GM19238 (cell line): Measurements from ENCODE around the gene RTN4.
"Not testable (repeated sequence)": the region's sequence is repeated elsewhere in the genome, so short reads cannot be mapped to it uniquely, and the experiment has no call there.

Experiments used
- DNase-seq: peaks from one replicate; pipeline ENCODE4 v3.0.0; 2011; ENCODE audit warnings: low spot score; ENCODE audit not compliant: insufficient read length

The RTN4 gene

GRCh38 chr2:55050100-55050994, at the start of gene RTN4:
Gene RTN4 (minus strand): TSS chr2:55050451. CDS start chr2:55050300, 151 bp downstream.
- peak; percentile 84 for DNase-seq

- DNase-seq = no peak
Measured at GRCh38 chr2:55099493-55099877, 49.2 kb upstream of the RTN4 start.

DNA sequence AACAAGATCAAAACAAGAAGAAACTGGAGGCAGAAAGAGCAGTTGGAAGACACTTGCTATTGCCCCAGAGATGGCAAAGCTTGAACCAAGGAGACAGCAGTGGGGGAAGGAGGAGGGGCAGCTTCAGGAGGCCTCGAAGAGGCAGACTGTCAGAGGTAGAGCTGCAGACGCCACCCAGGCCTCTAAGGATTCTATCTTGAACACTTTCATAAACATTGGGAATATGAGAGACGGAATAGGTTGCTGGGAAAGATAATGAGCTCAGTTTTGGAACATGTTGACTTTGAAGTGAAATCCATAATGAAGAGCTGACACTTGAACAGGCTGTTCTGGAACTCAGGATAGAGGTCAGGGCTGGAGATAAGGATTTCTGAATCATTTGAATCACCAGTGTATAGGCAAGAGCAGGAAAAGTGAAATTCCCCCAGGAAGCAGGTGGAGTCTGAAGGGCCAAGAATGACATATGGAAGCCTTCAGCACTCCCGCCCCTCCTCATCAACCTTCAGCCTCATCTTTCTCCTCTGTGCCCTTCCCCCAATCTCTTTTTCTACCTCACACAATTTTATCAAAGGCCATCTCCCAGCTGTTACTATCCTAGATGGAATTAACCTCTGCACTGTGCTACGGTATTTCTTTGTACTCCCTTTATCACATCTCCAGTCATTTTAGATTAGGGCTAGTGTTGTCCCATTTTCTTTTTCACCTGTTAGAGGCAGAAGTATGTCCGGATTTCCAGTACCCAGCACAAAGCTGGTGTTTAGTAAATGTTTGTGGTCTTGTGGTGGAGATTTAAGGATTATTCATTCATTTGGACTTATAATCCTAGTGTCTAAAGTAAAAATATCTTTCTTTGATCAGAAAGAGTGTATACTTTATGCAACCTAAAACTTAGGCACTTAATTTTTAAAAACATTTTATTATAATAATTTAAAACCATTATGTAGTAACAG, 47.5 kb upstream of the RTN4 start:
- DNase-seq = no peak

GRCh38 chr2:55097082-55097460, 46.8 kb upstream of the RTN4 start:
- no peak for DNase-seq

GRCh38 chr2:55096586-55096985, 46.3 kb upstream of the RTN4 start:
- no peak for DNase-seq

DNA sequence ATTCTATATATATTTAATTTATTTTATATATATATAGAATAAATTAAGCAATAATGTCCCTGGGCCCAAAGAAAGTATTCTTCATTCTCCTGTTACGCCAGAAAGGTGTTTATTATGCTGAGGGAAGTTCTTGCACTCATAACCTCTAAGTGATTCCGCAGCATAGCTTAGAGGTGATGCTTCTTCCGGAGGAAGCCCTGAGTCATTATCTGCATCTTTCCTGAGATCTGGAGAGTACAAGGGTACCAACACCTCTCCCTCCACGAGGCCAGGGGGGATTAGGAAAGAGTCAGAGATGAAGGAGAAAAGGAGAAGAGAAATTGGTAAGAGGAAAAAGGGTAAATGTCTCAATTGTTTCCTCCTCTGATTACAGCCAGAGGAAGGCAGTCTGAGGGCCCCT, 43.1 kb upstream of the RTN4 start:
- DNase-seq = no peak

DNA sequence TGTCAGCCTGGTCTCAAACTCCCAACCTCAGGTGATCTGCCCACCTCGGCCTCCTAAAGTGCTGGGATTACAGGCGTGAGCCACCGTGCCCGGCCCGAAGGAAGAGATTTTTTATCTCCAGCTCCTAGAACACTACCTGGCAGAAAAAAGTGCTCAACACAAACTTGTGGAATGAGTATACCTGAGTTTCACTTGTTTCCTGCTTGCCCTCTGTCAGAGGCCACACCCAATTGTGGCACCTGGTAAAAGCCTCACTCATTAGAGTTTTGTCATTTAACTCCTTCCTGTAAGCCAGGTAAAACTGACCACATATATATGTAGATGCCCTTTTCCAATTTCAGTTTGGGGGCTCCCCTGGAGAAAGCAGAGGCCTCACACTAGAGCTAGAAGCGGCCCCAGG, 42.2 kb upstream of the RTN4 start:
- no peak for DNase-seq

DNA sequence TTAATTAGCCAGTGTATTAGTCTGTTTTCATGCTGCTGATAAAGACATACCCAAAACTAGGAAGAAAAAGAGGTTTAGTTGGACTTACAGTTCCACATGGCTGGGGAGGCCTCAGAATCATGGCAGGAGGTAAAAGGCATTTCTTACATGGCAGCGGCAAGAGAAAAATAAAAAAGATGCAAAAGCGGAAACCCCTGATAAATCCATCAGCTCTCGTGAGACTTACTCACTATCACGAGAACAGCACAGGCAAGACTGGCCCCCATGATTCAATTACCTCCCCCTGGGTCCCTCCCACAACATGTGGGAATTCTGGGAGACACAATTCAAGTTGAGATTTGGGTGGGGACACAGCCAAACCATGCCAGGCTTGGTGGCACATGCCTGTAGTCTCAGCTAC, 41.4 kb upstream of the RTN4 start:
- DNase-seq = not testable (repeated sequence)

GRCh38 chr2:55090702-55091101, 40.5 kb upstream of the RTN4 start:
- no peak for DNase-seq

DNA sequence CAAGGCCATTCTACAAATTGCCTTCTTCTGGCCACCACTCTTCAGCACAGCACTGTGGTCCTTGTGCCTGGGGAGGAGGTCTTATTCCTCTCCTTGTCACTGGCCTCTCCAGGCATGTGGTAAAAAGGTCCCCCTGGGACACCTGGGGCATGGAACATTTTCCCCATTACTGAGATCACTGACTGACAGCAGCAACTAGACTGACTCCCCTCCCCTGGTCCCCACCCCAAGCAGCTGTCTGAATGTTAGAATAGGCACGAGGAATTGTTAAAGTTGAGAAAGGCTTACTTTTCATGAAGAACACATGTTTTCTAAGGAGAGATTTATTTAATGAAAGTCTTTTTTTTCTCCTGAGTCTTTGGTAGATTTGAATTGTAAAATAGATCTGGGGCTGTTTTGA, 39.5 kb upstream of the RTN4 start:
- no peak for DNase-seq

GRCh38 chr2:55088400-55088799, 38.1 kb upstream of the RTN4 start:
- DNase-seq = no peak

GRCh38 chr2:55087936-55088335, 37.7 kb upstream of the RTN4 start:
- DNase-seq = no peak

- no peak for DNase-seq
Measured at GRCh38 chr2:55087501-55087900, 37.2 kb upstream of the RTN4 start.

DNA sequence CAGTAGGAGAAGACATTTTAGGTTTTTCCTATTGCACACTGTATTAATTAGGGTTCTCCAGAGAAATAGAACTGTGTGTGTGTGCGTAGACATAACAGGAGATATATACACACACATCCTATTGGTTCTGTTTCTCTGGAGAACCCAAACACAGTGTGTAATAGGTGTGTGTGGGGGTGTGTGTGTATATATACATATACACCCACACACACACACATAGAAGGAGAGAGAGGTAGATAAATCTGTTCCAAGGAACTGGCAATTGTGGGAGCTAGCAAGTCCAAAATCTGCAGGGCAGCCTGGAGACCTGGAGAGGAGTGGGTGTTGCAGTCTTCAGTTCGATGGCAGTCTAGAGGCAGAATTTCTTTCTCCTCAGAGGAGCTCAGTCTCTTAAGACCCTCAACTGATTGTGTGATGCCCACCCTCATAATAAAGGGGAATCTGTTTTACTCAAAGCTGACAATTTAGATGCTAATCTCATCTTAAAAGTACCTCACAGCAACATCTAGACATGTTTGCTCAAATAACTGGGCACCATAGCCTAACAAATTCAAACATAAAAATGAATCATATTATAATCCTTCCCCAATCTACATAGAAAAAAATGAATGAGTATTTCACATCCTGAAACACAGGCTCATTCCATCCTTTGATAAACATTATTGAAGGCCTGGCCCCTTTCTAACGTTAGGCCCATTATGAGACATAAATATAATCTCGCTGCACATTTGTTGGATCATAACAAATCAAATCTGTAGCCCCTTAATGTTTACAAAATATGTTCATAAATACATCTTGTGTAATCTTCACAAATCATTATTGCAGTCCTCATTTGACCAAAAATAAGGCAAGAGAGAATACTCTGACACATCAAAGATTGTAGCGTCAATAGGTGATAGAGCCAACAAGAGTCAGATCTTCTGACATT, 35.1 kb upstream of the RTN4 start:
- no peak for DNase-seq

GRCh38 chr2:55084641-55085040, 34.4 kb upstream of the RTN4 start:
- no peak for DNase-seq

- no peak for DNase-seq
Measured at GRCh38 chr2:55080204-55080738, 30.0 kb upstream of the RTN4 start.

DNA sequence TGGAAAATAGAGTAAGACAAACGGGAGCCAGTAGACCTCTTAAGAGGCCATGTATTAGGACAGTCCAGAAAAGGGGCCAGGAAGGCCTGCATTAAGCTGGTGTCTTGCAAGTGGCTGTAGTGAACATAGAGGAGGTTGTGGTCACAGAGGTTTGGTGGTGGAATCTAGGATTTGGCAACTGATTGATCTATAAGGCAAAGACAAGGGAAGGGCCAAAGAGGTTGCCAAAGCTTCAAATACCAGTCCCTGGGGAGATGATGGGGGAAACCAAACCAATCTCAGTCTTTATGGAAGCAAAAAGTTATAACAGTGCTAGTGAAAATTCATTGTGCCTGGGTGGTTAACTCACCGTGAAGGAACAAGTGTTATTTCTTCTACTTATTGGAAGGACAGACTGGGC, 28.7 kb upstream of the RTN4 start:
- DNase-seq = no peak

GRCh38 chr2:55076721-55077120, 26.5 kb upstream of the RTN4 start:
- DNase-seq = no peak

- not testable (repeated sequence) for DNase-seq
Measured at GRCh38 chr2:55076019-55076418, 25.8 kb upstream of the RTN4 start.

DNA sequence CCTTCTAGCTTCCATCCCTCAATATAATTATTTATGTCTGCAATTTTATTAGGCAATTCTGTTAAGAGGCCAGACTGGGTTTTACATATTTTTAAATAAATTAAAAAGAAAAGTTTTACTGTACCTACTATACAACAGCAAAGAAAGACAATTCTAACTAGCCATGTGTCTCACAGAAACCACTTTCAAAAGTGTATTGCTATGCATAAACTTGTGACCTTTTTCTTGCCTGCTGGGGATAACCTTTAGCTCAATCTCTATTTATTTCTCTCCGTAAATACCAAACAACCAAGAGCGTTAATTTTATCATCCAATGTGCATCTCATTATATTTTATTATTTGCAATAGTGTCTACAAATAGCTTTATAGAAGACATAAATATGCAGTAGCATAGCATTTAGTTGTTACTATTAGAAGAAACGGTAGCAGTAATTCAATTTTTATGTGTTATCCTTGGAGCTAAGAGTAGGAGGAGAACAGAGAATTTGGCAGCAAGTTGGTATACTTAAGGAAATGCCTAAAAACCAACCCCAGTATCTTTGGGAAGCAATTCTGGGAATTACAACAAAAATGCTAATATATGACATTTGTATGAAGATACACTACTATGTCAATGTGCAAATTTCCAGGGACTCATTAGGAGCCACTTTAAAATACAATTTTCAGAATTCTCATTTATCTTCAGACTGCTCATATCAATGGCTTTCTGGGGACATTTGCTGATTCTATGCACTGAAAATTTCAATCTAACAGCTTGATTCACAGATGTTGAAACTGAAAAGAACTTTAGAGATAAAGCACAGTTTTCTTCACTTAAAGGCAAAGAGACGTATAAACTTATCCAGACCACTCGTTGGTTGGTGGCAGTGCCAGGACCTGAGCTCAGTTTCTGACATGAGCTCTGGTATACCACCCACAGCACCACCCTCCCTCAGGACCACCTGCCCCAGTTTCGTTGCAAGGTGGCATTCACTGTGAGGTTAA, 23.0 kb upstream of the RTN4 start:
- DNase-seq = no peak
